OCI-LY7 (cell line): Measurements from ENCODE around the gene TNS1.

Source experiments
- EZH2phosphoT487 ChIP-seq: fragments of 200-600 bp; sonication (generic); IDR thresholded peaks from 2 replicates; pipeline ENCODE4 v1.6.1; 2018; ENCODE audit warnings: low read depth, borderline replicate concordance, mild to moderate bottlenecking, mixed run types, antibody characterized with exemption, low read length, moderate library complexity, mixed read lengths
- TF ChIP-seq, protein P1 (sequence below): fragments of 200-600 bp; sonication (generic); conservative IDR thresholded peaks from 2 replicates; pipeline ENCODE4 v1.5.1; 2014; ENCODE audit warnings: mild to moderate bottlenecking, antibody characterized with exemption, low read length, moderate library complexity, mixed read lengths

DNA sequence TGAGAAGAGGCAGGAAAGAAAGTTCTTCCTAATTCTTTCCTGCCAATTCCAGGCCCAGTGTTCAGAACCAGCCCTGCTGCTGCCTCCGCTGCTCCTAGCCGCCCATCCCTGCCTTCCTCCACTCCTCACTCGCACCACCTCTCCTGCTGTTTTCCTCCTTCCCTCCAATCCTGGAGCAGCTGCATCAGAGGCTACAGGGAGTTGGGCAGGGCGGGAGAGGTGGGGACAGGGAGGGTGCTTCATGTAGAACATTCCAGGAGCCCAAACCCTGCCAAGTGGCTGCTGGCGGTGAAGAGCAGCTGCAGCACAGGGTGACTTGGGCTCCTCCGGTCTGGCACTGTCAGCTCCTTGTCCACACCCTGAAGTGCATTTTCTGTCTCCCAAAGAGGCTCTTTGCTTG is 176.3 kb downstream of the TNS1 start:
- TF ChIP-seq, protein P1, sequence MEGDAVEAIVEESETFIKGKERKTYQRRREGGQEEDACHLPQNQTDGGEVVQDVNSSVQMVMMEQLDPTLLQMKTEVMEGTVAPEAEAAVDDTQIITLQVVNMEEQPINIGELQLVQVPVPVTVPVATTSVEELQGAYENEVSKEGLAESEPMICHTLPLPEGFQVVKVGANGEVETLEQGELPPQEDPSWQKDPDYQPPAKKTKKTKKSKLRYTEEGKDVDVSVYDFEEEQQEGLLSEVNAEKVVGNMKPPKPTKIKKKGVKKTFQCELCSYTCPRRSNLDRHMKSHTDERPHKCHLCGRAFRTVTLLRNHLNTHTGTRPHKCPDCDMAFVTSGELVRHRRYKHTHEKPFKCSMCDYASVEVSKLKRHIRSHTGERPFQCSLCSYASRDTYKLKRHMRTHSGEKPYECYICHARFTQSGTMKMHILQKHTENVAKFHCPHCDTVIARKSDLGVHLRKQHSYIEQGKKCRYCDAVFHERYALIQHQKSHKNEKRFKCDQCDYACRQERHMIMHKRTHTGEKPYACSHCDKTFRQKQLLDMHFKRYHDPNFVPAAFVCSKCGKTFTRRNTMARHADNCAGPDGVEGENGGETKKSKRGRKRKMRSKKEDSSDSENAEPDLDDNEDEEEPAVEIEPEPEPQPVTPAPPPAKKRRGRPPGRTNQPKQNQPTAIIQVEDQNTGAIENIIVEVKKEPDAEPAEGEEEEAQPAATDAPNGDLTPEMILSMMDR, result no peak
- no peak for TF ChIP-seq EZH2phosphoT487
